ENCODE measurements around the gene KLHDC8B.
"Not testable (repeated sequence)": the region's sequence is repeated elsewhere in the genome, so short reads cannot be mapped to it uniquely, and the experiment has no call there.

The KLHDC8B gene

DNA sequence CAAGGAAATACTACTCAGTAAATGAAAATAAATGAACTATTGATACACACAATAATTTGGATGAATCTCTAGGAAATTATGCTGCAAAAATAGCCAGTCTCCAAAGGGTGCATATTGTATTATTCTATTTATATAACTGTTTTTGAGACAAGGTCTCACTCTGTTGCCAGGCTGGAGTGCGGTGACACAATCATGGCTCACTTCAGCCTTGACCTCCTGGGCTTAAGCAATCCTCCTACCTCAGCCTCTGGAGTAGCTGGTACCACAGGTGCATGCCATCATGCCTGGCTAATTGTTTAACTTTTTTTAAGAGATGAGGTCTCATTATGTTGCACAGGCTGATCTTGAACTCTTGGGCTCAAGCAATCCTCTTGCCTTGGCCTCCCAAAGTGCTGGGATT, 12.5 kb downstream of the KLHDC8B start:
- DNase-seq (ENCODE audit: low read depth in 2 of 2) = no peak

- DNase-seq (ENCODE audit: low read depth in 2 of 2) = no peak
These were observed 20.3 kb downstream of the KLHDC8B start for GRCh38 chr3:49191741-49192140.

DNA sequence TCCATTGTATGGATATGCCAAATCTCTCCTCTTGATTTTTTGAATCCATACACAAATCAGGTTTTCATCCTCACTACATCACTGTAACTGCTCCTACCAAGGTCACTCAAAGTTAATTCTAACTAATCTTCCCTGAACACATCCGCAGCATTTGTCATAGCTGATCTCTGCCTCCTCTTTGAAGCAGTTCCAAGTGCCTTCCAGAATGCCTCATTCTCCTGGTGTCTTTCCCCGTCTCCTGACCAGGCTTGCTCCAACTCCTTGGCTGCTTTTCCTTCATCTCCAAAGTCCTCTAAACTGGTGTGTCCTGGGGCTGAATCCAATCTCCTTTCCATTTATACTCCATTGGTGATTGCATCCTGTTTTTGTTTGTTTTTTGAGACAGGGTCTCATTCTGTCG, 26.8 kb downstream of the KLHDC8B start:
- DNase-seq (ENCODE audit: low read depth in 2 of 2) = no peak

- DNase-seq (ENCODE audit: low read depth in 2 of 2) = no peak
These were observed 27.3 kb downstream of the KLHDC8B start for GRCh38 chr3:49198611-49199230.

DNA sequence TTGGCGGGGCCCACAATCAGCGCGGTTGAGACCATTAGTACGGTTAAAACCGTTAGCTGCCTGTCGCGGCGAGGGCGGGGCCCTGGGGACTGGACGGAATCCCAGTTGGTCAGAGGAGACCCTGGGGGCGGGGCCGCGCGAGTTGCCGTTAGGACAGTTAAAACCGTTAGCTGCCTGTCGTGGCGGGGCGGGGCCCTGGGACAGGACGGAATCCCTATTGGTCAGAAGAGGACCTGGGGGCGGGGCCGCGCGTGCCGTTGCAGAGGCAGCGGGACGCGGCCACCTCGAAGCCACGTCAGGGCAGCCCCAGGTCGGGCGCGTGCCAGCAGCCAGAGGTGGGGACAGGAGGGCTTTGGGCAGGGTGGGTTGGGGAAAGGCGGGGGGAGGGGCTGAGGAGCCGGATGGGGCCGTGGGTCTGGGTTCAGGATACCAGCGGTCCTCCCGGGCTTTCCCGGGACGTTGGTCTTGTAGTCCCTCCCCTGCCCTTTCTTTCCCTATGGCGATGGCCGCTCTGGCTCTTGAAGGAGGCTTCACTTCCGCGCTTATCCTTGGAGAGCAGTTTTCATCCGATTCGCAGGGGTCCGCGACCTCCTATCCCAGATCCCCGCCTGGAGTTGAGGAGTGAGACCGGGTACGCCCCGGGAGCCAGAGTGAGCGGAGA, 28.0 kb downstream of the KLHDC8B start:
- DNase-seq (ENCODE audit: low read depth in 2 of 2) = peak; percentile 58 to 66

- DNase-seq (ENCODE audit: low read depth in 2 of 2) = no peak
These were observed 28.5 kb downstream of the KLHDC8B start for GRCh38 chr3:49199900-49200281.

DNA sequence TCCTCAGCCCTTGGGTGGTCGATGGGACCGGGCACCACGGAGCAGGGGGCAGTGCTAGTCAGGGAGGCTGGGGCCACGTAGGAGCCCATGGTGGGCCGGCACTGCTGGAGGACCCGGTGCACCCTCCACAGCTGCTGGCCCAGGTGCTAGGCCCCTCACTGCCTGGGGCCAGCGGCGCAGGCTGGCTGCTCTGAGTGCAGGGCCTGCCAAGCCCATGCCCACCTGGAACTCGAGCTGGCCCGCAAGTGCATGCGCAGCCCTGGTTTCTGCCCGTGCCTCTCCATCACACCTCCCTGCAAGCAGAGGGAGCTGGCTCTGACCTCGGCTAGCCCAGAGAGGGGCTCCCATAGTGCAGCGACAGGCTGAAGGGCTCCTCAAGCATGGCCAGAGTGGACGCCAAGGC, 42.1 kb downstream of the KLHDC8B start:
- no peak for DNase-seq (ENCODE audit: low read depth in 2 of 2)

- DNase-seq (ENCODE audit: low read depth in 2 of 2) = no peak
These were observed 42.6 kb downstream of the KLHDC8B start for GRCh38 chr3:49213998-49214397.

DNA sequence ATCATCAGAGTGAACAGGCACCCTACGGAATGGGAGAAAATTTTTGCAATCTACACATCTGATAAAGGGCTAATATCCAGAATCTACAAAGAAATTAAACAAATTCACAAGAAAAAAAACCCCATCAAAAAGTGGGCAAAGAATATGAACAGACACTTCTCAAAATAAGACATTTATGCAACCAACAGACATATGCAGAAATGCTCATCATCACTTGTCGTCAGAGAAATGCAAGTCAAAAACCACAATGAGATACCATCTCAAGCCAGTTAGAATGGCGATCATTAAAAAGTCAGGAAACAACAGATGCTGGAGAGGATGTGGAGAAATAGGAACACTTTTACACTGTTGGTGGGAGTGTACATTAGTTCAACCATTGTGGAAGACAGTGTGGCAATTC, 45.3 kb downstream of the KLHDC8B start:
- DNase-seq (ENCODE audit: low read depth in 2 of 2) = not testable (repeated sequence)

GRCh38 chr3:49217108-49217507, 45.7 kb downstream of the KLHDC8B start:
- DNase-seq (ENCODE audit: low read depth in 2 of 2) = not testable (repeated sequence)

- no peak for DNase-seq (ENCODE audit: low read depth in 2 of 2)
These were observed 46.5 kb downstream of the KLHDC8B start for GRCh38 chr3:49217688-49218470.

DNA sequence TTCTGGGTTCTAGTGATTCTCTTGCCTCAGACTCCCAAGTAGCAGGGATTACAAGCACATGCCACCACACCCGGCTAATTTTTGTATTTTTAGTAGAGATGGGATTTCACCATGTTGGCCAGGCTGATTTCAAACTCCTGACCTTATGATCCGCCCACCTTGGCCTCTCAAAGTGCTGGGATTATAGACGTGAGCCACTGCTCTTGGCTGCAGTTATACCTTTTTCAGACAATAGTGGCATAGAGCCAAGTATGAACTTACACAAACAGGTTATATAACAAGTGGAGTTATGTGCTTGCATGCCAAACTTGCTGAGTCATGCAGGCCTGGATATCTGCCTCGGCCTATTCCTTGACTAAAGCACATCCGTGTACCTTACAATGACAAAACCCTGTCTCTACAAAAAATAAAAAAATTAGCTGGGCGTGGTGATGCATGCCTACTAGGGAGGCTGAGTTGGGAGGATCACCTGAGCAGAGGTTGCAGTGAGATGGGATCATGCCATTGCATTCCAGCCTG, 47.1 kb downstream of the KLHDC8B start:
- peak; percentile 72 to 76 for DNase-seq (ENCODE audit: low read depth in 2 of 2)

DNA sequence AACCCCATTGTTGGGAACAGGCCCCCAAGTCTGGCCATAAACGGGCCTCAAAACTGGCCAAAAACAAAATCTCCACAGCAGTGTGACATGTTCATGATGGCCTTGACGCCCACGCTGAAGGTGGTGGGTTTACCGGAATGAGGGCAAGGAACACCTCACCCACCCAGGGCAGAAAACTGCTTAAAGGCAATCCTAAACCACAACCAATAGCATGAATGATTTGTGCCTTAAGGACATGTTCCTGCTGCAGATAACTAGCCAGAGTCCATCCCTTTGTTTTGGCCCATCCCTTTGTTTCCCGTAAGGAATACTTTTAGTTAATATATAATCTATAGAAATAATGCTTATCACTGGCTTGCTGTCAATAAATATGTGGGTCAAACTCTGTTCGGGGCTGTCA, 47.7 kb downstream of the KLHDC8B start:
- DNase-seq (ENCODE audit: low read depth in 2 of 2) = no peak

DNA sequence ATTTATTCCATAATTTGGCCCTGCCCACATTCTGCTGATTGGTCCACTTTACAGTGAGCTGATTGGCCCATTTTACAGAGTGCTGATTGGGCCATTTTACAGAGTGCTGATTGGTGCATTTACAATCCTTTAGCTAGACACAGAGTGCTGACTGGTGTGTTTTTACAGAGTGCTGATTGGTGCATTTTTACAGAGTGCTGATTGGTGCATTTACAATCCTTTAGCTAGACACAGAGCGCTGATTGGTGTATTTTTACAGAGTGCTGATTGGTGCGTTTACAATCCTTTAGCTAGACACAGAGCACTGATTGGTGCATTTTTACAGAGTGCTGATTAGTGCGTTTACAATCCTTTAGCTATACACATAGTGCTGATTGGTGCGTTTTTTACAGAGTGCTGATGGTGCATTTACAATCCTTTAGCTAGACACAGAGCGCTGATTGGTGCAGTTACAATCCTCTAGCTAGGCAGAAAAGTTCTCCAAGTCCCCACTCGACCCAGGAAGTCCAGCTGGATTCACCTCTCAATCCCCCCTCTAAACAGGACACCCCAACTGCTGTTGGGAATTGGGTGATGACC, 49.7 kb downstream of the KLHDC8B start:
- DNase-seq (ENCODE audit: low read depth in 2 of 2) = not testable (repeated sequence)

- DNase-seq (ENCODE audit: low read depth in 2 of 2) = no peak
These were observed 50.6 kb downstream of the KLHDC8B start for GRCh38 chr3:49222002-49222401.

Data from fibroblast of skin of left quadriceps (primary cell).